HG03354 (cell line): Measurements from ENCODE around the gene CCDC30.

Experiments used
- ATAC-seq: cut with Tn5 transposase; IDR thresholded peaks from one replicate; pipeline ENCODE4 v1.9.1; 2021; ENCODE audit warnings: mild to moderate bottlenecking; ENCODE audit not compliant: unreplicated experiment, poor library complexity, severe bottlenecking

The CCDC30 gene

GRCh38 chr1:42462828-42463763 is at the start of gene CCDC30:
Gene CCDC30 (plus strand): TSS chr1:42463286. CDS start chr1:42480552, 17,266 bp downstream.
- peak; percentile 99 for ATAC-seq

- no peak for ATAC-seq
Measured at GRCh38 chr1:42414551-42415496, 48.3 kb upstream of the CCDC30 start.

- ATAC-seq = no peak
Measured at GRCh38 chr1:42417166-42417565, 45.9 kb upstream of the CCDC30 start.

- no peak for ATAC-seq
Measured at GRCh38 chr1:42418516-42418915, 44.6 kb upstream of the CCDC30 start.

- no peak for ATAC-seq
Measured at GRCh38 chr1:42419126-42419821, 43.8 kb upstream of the CCDC30 start.

GRCh38 chr1:42420121-42420520 is 43.0 kb upstream of the CCDC30 start:
- ATAC-seq = no peak

DNA sequence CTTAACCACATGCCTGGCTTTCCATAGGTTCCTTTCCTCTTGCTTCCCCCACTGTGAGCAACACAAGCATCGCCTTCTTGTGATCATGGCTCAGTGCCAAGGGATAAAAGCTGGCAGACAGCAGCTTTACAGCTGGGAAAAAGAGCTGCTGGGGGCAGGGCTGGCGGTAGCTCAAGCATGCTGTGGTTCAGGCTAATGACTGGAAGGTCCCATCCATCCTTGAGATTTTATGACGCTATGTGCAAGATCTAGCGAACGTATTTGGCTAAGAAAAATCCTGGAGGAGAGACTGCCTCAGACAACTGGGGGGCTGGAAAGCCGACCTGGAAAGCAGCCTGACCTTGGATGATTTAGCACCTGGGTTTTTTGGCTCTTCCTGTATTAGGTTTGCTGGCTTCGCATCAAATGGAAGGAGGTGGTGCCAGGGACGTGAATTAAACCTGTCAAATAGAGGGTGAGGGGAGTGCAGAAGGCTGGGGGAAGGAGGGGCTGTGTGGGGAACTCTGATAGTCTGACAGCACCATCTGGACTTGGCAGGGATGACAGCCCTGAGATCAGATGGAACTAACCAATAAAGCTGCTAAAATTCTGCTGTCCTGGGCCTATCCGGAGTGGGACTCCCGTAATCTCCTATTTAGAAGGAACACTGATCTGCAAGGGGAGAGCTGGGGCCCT is 42.0 kb upstream of the CCDC30 start:
- ATAC-seq = no peak

- ATAC-seq = no peak
Measured at GRCh38 chr1:42422737-42423136, 40.3 kb upstream of the CCDC30 start.

GRCh38 chr1:42423681-42424080 is 39.4 kb upstream of the CCDC30 start:
- no peak for ATAC-seq

GRCh38 chr1:42424201-42424600 is 38.9 kb upstream of the CCDC30 start:
- no peak for ATAC-seq

GRCh38 chr1:42427240-42427639 is 35.8 kb upstream of the CCDC30 start:
- ATAC-seq = no peak

GRCh38 chr1:42429603-42430002 is 33.5 kb upstream of the CCDC30 start:
- ATAC-seq = no peak

GRCh38 chr1:42430286-42431135 is 32.6 kb upstream of the CCDC30 start:
- no peak for ATAC-seq

GRCh38 chr1:42431514-42431913 is 31.6 kb upstream of the CCDC30 start:
- ATAC-seq = no peak

- ATAC-seq = no peak
Measured at GRCh38 chr1:42432714-42433113, 30.4 kb upstream of the CCDC30 start.

GRCh38 chr1:42433369-42433768 is 29.7 kb upstream of the CCDC30 start:
- no peak for ATAC-seq

- ATAC-seq = no peak
Measured at GRCh38 chr1:42434340-42434739, 28.7 kb upstream of the CCDC30 start.

- no peak for ATAC-seq
Measured at GRCh38 chr1:42439940-42440339, 23.1 kb upstream of the CCDC30 start.
